OCI-LY7 (cell line): ENCODE results near the gene FHDC1. TPM values are rescaled to one million over a fixed set of nuclear protein-coding genes. Genes with fewer than 3 reads are reported as not detected.

Experiments
- BruUV-seq: library from RNA; stranded (reverse); fragments of 400-500 nt; replicated peaks from 2 replicates; lab custom pipeline; 2021; lab: Mats Ljungman, UMichigan
- CTCF ChIA-PET: fragments of 300-600 bp; sonication (Branson Sonifier 250); formaldehyde crosslinking; loops from one replicate; lab custom pipeline; 2022; ENCODE audit warnings: antibody characterized with exemption; ENCODE audit not compliant: unreplicated experiment; lab: Charles Lee
- POLR2A ChIA-PET: fragments of 300-600 bp; sonication (Branson Sonifier 250); formaldehyde crosslinking; loops from one replicate; lab custom pipeline; 2022; ENCODE audit warnings: antibody characterized with exemption; lab: Charles Lee
- DNase-seq: peaks from one replicate; pipeline ENCODE4 v3.0.0-alpha.2; 2015; ENCODE audit warnings: low spot score
- H2AFZ ChIP-seq: fragments of 200-600 bp; sonication (generic), shearing (Covaris generic); 2 replicates; pipeline ENCODE4 v1.6.1; 2014; ENCODE audit warnings: mild to moderate bottlenecking, antibody characterized with exemption, low read length, moderate library complexity
- H3K27ac ChIP-seq: fragments of 200-600 bp; sonication (generic); 2 replicates; pipeline ENCODE4 v1.5.1; 2014; ENCODE audit warnings: mixed run types, low read depth, mild to moderate bottlenecking, moderate library complexity, low read length, inconsistent platforms; ENCODE audit not compliant: poor library complexity, severe bottlenecking
- H3K36me3 ChIP-seq: fragments of 200-600 bp; sonication (generic); 2 replicates; pipeline ENCODE4 v1.6.1; 2014; ENCODE audit warnings: mild to moderate bottlenecking, antibody characterized with exemption, low read length, moderate library complexity, mixed read lengths; ENCODE audit not compliant: insufficient read depth
- H3K4me1 ChIP-seq: fragments of 200-600 bp; sonication (generic); 2 replicates; pipeline ENCODE4 v1.5.1; 2014; ENCODE audit warnings: mild to moderate bottlenecking, low read length; ENCODE audit not compliant: insufficient read depth, poor library complexity, severe bottlenecking
- H3K4me2 ChIP-seq: fragments of 200-600 bp; sonication (generic); 2 replicates; pipeline ENCODE4 v1.6.1; 2014; ENCODE audit warnings: mild to moderate bottlenecking, low read length
- H3K4me3 ChIP-seq: fragments of 200-600 bp; sonication (generic); 2 replicates; pipeline ENCODE4 v1.5.1; 2014; ENCODE audit warnings: mild to moderate bottlenecking, low read depth, low read length; ENCODE audit not compliant: poor library complexity, severe bottlenecking
- H3K79me2 ChIP-seq: fragments of 200-600 bp; sonication (generic); 2 replicates; pipeline ENCODE4 v1.6.1; 2016; ENCODE audit warnings: low read depth, mild to moderate bottlenecking, low read length, moderate library complexity, mixed read lengths; ENCODE audit not compliant: insufficient read depth
- H3K9me2 ChIP-seq: fragments of 200-600 bp; sonication (generic); 2 replicates; pipeline ENCODE4 v1.6.1; 2016; ENCODE audit warnings: mild to moderate bottlenecking, low read length, mixed read lengths; ENCODE audit not compliant: insufficient read depth
- H3K9me3 ChIP-seq: fragments of 200-600 bp; sonication (generic); 2 replicates; pipeline ENCODE4 v1.6.1; 2014; ENCODE audit warnings: mild to moderate bottlenecking, mixed run types, low read length, mixed read lengths
- H4K20me1 ChIP-seq: fragments of 200-600 bp; sonication (generic); 2 replicates; pipeline ENCODE4 v1.6.1; 2014; ENCODE audit warnings: mild to moderate bottlenecking, antibody characterized with exemption, low read length, moderate library complexity, mixed read lengths; ENCODE audit not compliant: insufficient read depth
- EZH2phosphoT487 ChIP-seq: fragments of 200-600 bp; sonication (generic); IDR thresholded peaks from 2 replicates; pipeline ENCODE4 v1.6.1; 2018; ENCODE audit warnings: low read depth, borderline replicate concordance, mild to moderate bottlenecking, mixed run types, antibody characterized with exemption, low read length, moderate library complexity, mixed read lengths
- intact Hi-C: fragments of 100-400 bp; cut with micrococcal nuclease; formaldehyde crosslinking; loops from one replicate; pipeline ENCODE4 v1.10.0; 2022; ENCODE audit not compliant: unreplicated experiment
- total RNA-seq, 2 experiments: library from RNA; depleted of rRNA in 1 of 2; stranded (reverse); fragments of >200 nt in 1 of 2; shearing (Covaris generic) in 1 of 2; gene quantifications; 2 replicates each; pipeline ENCODE4 v1.2.3, GENCODE V29; 2014 to 2022
- TF ChIP-seq, protein P1 (sequence below): fragments of 200-600 bp; sonication (generic); conservative IDR thresholded peaks from 2 replicates; pipeline ENCODE4 v1.5.1; 2014; ENCODE audit warnings: mild to moderate bottlenecking, antibody characterized with exemption, low read length, moderate library complexity, mixed read lengths

FHDC1 gene
- total RNA-seq, 2 experiments from 2014 or later: 0.04 to 0.13 TPM

DNA sequence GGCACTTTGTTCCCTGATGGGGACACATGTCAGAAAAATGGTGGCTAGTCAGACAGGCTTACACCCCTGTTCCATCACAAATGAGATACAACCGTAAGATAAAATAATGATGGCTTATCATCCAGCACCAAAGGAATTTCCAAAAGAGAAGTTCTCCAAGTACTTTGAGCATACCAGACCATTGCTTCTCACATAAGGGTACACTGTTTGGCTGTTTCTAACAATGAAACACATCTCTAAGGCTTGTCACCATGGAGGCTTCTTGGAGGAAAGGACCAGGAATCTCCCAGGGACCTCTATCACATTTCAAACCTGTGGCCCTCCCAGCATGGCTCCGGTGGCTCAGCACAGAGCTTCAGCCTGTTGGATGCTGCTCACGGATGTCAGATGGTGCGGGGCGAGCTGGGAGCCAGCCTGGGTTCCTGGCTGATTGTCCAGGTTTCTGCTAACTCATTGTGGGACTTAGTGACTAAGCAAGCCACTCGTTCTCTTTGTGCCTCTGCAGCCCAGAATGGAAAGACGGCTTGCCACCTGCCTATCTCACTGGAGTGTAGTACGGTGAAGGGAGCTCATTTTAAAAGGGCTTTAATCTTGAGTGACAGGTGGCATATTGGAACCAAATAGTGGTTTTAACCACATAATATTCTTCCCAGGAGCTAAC, 54.5 kb downstream of the FHDC1 start:
- H3K9me3 ChIP-seq: no peaks in the 10 kb centered on the region
- no peak overlapping the region for H3K4me3 ChIP-seq
- no peaks in the 10 kb centered on the region for H3K79me2 ChIP-seq
- DNase-seq: no peak
- H4K20me1 ChIP-seq: no peaks in the 10 kb centered on the region
- H3K27ac ChIP-seq: no peak overlapping the region
- intact Hi-C loops: no loop called here
- ChIA-PET CTCF (no interaction called here), POLR2A (interaction anchor here (0.5 to 0.8 kb wide), 3 partner anchors 10 to 1932 kb away, joined by 3 to 4 read pairs (median 3); no protein-coding TSS in a partner anchor)
- H3K4me2 ChIP-seq: no peak overlapping the region
- H3K4me1 ChIP-seq: no peaks in the 10 kb centered on the region
- no peaks in the 10 kb centered on the region for H3K9me2 ChIP-seq
- H2AFZ ChIP-seq: no peak overlapping the region
- no TSS peak for BruUV-seq
- H3K36me3 ChIP-seq: no peaks in the 10 kb centered on the region
- TF ChIP-seq, protein P1, sequence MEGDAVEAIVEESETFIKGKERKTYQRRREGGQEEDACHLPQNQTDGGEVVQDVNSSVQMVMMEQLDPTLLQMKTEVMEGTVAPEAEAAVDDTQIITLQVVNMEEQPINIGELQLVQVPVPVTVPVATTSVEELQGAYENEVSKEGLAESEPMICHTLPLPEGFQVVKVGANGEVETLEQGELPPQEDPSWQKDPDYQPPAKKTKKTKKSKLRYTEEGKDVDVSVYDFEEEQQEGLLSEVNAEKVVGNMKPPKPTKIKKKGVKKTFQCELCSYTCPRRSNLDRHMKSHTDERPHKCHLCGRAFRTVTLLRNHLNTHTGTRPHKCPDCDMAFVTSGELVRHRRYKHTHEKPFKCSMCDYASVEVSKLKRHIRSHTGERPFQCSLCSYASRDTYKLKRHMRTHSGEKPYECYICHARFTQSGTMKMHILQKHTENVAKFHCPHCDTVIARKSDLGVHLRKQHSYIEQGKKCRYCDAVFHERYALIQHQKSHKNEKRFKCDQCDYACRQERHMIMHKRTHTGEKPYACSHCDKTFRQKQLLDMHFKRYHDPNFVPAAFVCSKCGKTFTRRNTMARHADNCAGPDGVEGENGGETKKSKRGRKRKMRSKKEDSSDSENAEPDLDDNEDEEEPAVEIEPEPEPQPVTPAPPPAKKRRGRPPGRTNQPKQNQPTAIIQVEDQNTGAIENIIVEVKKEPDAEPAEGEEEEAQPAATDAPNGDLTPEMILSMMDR: no peak

DNA sequence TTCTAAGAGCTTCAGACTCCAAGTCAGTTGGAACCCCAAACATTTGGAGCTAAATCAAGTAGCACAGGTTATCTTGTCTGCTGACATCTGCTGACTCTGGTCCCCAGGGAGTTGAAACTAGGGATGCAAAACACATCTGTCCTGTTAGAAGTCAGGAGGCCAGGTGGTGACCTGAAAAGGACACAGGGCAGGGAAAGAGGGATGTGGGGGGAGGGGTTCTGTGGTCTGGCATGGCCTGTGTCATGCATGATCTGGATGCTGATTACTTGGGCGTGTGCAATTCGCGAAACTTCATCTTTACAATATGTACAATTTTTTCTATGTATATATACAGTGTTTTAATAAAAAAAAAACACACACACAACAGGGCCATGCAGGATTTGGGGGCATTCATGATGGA, 55.3 kb downstream of the FHDC1 start:
- CTCF ChIA-PET: no interaction called here
- intact Hi-C loops: no loop called here
- Histone ChIP-seq H3K4me1 (no peaks in the 10 kb centered on the region), H3K36me3 (no peaks in the 10 kb centered on the region), H3K4me3 (no peak overlapping the region), H2AFZ (no peak overlapping the region), H3K9me3 (no peaks in the 10 kb centered on the region), H3K9me2 (no peaks in the 10 kb centered on the region), H3K4me2 (no peak overlapping the region), H3K79me2 (no peaks in the 10 kb centered on the region), H3K27ac (no peak overlapping the region), H4K20me1 (no peaks in the 10 kb centered on the region)
- no peak for TF ChIP-seq EZH2phosphoT487
- TF ChIP-seq, protein P1: no peak
- DNase-seq: peak; percentile 13
- BruUV-seq: no TSS peak
- POLR2A ChIA-PET: interaction anchor here (0.8 kb wide), 2 partner anchors 11 to 25 kb away, joined by 3 read pairs; no protein-coding TSS in a partner anchor

DNA sequence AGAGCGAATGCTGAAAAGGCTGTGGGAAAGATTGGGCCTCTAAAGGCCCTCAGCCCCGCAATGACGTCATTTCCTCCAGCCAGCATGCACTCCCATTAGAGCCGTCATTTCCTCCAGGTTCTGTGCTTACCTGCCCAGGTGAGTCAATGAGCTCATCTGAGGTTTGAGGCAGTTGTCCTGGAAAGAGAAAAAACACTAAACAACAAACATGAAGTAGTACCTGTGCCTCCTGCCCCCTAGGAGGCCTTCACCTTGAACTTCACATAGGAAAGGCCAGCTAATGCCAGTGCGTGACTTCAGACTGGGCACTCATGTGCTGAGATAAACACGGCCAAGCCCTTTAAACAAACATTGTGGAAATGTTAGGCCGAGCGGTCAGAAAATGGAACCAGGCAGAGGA, 55.9 kb downstream of the FHDC1 start:
- no peaks in the 10 kb centered on the region for H3K36me3 ChIP-seq
- no peak for DNase-seq
- ChIA-PET CTCF (no interaction called here), POLR2A (no interaction called here)
- no peak overlapping the region for H3K4me3 ChIP-seq
- BruUV-seq: no TSS peak
- no peaks in the 10 kb centered on the region for H3K9me2 ChIP-seq
- H3K4me2 ChIP-seq: no peak overlapping the region
- no peak overlapping the region for H2AFZ ChIP-seq
- TF ChIP-seq, protein P1: no peak
- no peak for TF ChIP-seq EZH2phosphoT487
- intact Hi-C loops: no loop called here
- H3K4me1 ChIP-seq: no peaks in the 10 kb centered on the region
- H3K79me2 ChIP-seq: no peaks in the 10 kb centered on the region
- H3K9me3 ChIP-seq: no peaks in the 10 kb centered on the region
- no peaks in the 10 kb centered on the region for H4K20me1 ChIP-seq
- H3K27ac ChIP-seq: no peak overlapping the region
